Mucosa of rectum (tissue), 2 donors: ENCODE results near the gene NFYC.

Experiments
- H3K27ac ChIP-seq, 2 donors: one replicate each; pipeline ENCODE4 v1.7.0; 2013; ENCODE audit warnings: inconsistent platforms in 2 of 2, low read depth in 2 of 2, low read length in 2 of 2
- H3K27me3 ChIP-seq, 2 donors: one replicate each; pipeline ENCODE4 v1.7.0; 2013; ENCODE audit warnings: low read length in 2 of 2; ENCODE audit not compliant: control insufficient read depth in 2 of 2, insufficient read depth in 2 of 2
- H3K36me3 ChIP-seq, 2 donors: one replicate each; pipeline ENCODE4 v1.7.0; 2013; ENCODE audit warnings: low read length in 2 of 2; ENCODE audit not compliant: control insufficient read depth in 2 of 2, insufficient read depth in 2 of 2
- H3K4me1 ChIP-seq, 2 donors: one replicate each; pipeline ENCODE4 v1.7.0; 2013; ENCODE audit warnings: low read length in 2 of 2, mild to moderate bottlenecking in 1 of 2; ENCODE audit not compliant: control insufficient read depth in 2 of 2, insufficient read depth in 2 of 2
- H3K4me3 ChIP-seq, 2 donors: one replicate each; pipeline ENCODE4 v1.7.0; 2013; ENCODE audit warnings: low read length in 2 of 2
- H3K9ac ChIP-seq, 2 donors: one replicate each; pipeline ENCODE4 v1.7.0; 2013; ENCODE audit warnings: low read length in 2 of 2, low read depth in 1 of 2, mild to moderate bottlenecking in 1 of 2
- H3K9me3 ChIP-seq, 2 donors: one replicate each; pipeline ENCODE4 v1.7.0; 2013; ENCODE audit warnings: low read length in 2 of 2; ENCODE audit not compliant: control insufficient read depth in 2 of 2
- donor health status: healthy.
- donor health status: Normal muscosa, but diverticular disease.

The NFYC gene

GRCh38 chr1:40756523-40756922, 65.0 kb downstream of the NFYC start:
- no peak overlapping the region for H3K27ac ChIP-seq
- H3K4me3 ChIP-seq, result no peak overlapping the region
- no peaks in the 10 kb centered on the region for H3K27me3 ChIP-seq
- peaks cover 79 to 80% of the 10 kb centered on the region in 2 donors for H3K36me3 ChIP-seq
- H3K9ac ChIP-seq, result no peak overlapping the region
- H3K9me3 ChIP-seq, result no peaks in the 10 kb centered on the region
- H3K4me1 ChIP-seq, result no peaks in the 10 kb centered on the region

- H3K27me3 ChIP-seq, result no peaks in the 10 kb centered on the region
- no peak overlapping the region for H3K4me3 ChIP-seq
- no peaks in the 10 kb centered on the region for H3K4me1 ChIP-seq
- no peak overlapping the region for H3K9ac ChIP-seq
- no peaks in the 10 kb centered on the region for H3K9me3 ChIP-seq
- peaks cover 83 to 84% of the 10 kb centered on the region in 2 donors for H3K36me3 ChIP-seq
- no peak overlapping the region for H3K27ac ChIP-seq
Measured at GRCh38 chr1:40757084-40757483, 65.6 kb downstream of the NFYC start.

- Histone ChIP-seq H3K27me3 (no peaks in the 10 kb centered on the region), H3K9me3 (no peaks in the 10 kb centered on the region), H3K9ac (no peak overlapping the region), H3K4me1 (no peaks in the 10 kb centered on the region), H3K36me3 (peaks cover 84 to 86% of the 10 kb centered on the region in 2 donors), H3K4me3 (no peak overlapping the region), H3K27ac (no peak overlapping the region)
Measured at GRCh38 chr1:40758004-40758403, 66.5 kb downstream of the NFYC start.

GRCh38 chr1:40758578-40759343, 67.3 kb downstream of the NFYC start:
- Histone ChIP-seq H3K27me3 (no peaks in the 10 kb centered on the region), H3K36me3 (peaks cover 80 to 82% of the 10 kb centered on the region in 2 donors), H3K4me3 (no peak overlapping the region), H3K4me1 (no peaks in the 10 kb centered on the region), H3K27ac (no peak overlapping the region), H3K9ac (no peak overlapping the region), H3K9me3 (no peaks in the 10 kb centered on the region)

- no peaks in the 10 kb centered on the region for H3K9me3 ChIP-seq
- H3K27ac ChIP-seq, result no peak overlapping the region
- no peak overlapping the region for H3K4me3 ChIP-seq
- H3K36me3 ChIP-seq, result peaks cover 80% of the 10 kb centered on the region in 2 donors
- H3K27me3 ChIP-seq, result no peaks in the 10 kb centered on the region
- no peaks in the 10 kb centered on the region for H3K4me1 ChIP-seq
- H3K9ac ChIP-seq, result no peak overlapping the region
Measured at GRCh38 chr1:40760984-40761383, 69.5 kb downstream of the NFYC start.

GRCh38 chr1:40762144-40762923, 70.8 kb downstream of the NFYC start:
- peaks cover 80 to 83% of the 10 kb centered on the region in 2 donors for H3K36me3 ChIP-seq
- no peak overlapping the region for H3K27ac ChIP-seq
- H3K4me3 ChIP-seq, result no peak overlapping the region
- no peak overlapping the region for H3K9ac ChIP-seq
- no peaks in the 10 kb centered on the region for H3K9me3 ChIP-seq
- H3K27me3 ChIP-seq, result no peaks in the 10 kb centered on the region
- no peaks in the 10 kb centered on the region for H3K4me1 ChIP-seq

GRCh38 chr1:40763742-40764532, 72.4 kb downstream of the NFYC start:
- Histone ChIP-seq H3K9me3 (no peaks in the 10 kb centered on the region), H3K36me3 (peaks cover 76 to 78% of the 10 kb centered on the region in 2 donors), H3K9ac (no peak overlapping the region), H3K27me3 (no peaks in the 10 kb centered on the region), H3K4me1 (no peaks in the 10 kb centered on the region), H3K4me3 (no peak overlapping the region), H3K27ac (no peak overlapping the region)

- no peaks in the 10 kb centered on the region for H3K4me1 ChIP-seq
- peaks cover 79 to 80% of the 10 kb centered on the region in 2 donors for H3K36me3 ChIP-seq
- H3K9me3 ChIP-seq, result no peaks in the 10 kb centered on the region
- H3K27ac ChIP-seq, result no peak overlapping the region
- no peaks in the 10 kb centered on the region for H3K27me3 ChIP-seq
- H3K4me3 ChIP-seq, result no peak overlapping the region
- no peak overlapping the region for H3K9ac ChIP-seq
Measured at GRCh38 chr1:40764981-40765380, 73.5 kb downstream of the NFYC start.

- no peaks in the 10 kb centered on the region for H3K4me1 ChIP-seq
- no peaks in the 10 kb centered on the region for H3K9me3 ChIP-seq
- H3K9ac ChIP-seq, result no peak overlapping the region
- no peaks in the 10 kb centered on the region for H3K27me3 ChIP-seq
- no peak overlapping the region for H3K27ac ChIP-seq
- H3K36me3 ChIP-seq, result peaks cover 81 to 83% of the 10 kb centered on the region in 2 donors
- H3K4me3 ChIP-seq, result no peak overlapping the region
Measured at GRCh38 chr1:40766017-40766416, 74.5 kb downstream of the NFYC start.

- Histone ChIP-seq H3K27me3 (no peaks in the 10 kb centered on the region), H3K27ac (no peak overlapping the region), H3K4me3 (no peak overlapping the region), H3K4me1 (no peaks in the 10 kb centered on the region), H3K9me3 (no peaks in the 10 kb centered on the region), H3K36me3 (peaks cover 79 to 83% of the 10 kb centered on the region in 2 donors), H3K9ac (no peak overlapping the region)
Measured at GRCh38 chr1:40766560-40766959, 75.1 kb downstream of the NFYC start.
